GM12878 (cell line): ENCODE measurements around the gene OLFML3. TPM values are rescaled to one million over a fixed set of nuclear protein-coding genes. Genes with fewer than 3 reads are reported as not detected.

Experiments
- ATAC-seq: fragments of 200-7000 bp; cut with Tn5 transposase; 3 replicates; pipeline ENCODE4 v1.9.1; 2020; ENCODE audit warnings: mild to moderate bottlenecking, moderate library complexity
- BruUV-seq: library from RNA; stranded (reverse); fragments of 400-500 nt; replicated peaks from 2 replicates; lab custom pipeline; 2021; lab: Mats Ljungman, UMichigan
- CTCF ChIA-PET: fragments of 300-600 bp; sonication (Branson Sonifier 250); formaldehyde crosslinking; extraction: SDS; loops from one replicate; lab custom pipeline; 2021; ENCODE audit warnings: inconsistent platforms; lab: Yijun Ruan, JAX
- POLR2A ChIA-PET: fragments of 350-600 bp; formaldehyde crosslinking; extraction: SDS; loops from one replicate; lab custom pipeline; 2021; ENCODE audit warnings: inconsistent platforms; lab: Charles Lee
- RAD21 ChIA-PET: fragments of 300-600 bp; sonication (Branson Sonifier 250); formaldehyde crosslinking; loops from one replicate; lab custom pipeline; 2023; ENCODE audit warnings: antibody characterized with exemption; ENCODE audit not compliant: unreplicated experiment; lab: Charles Lee
- SMC1A ChIA-PET: fragments of 300-600 bp; sonication (Branson Sonifier 250); formaldehyde crosslinking; loops from one replicate; lab custom pipeline; 2023; ENCODE audit not compliant: unreplicated experiment, uncharacterized antibody; lab: Charles Lee
- DNase-seq: peaks from one replicate; pipeline ENCODE4 v3.0.0-alpha.2; 2011; ENCODE audit warnings: low read depth, low spot score
- FAIRE-seq: peaks from 3 replicates; lab custom pipeline; 2011; peaks lifted over from hg19 to GRCh38; lab: Jason Lieb, UNC
- H2AFZ ChIP-seq: 2 replicates; pipeline ENCODE4 v1.6.0; 2011; ENCODE audit warnings: low read depth, low read length, control low read depth; ENCODE audit not compliant: control insufficient read depth
- H3K27ac ChIP-seq: 2 replicates; pipeline ENCODE4 v1.5.1; 2011; ENCODE audit warnings: control low read depth; ENCODE audit not compliant: control insufficient read depth, insufficient read depth
- H3K27me3 ChIP-seq, 2 experiments: replicated peaks in 1 of 2; 2 replicates each; pipeline versions ENCODE4 v1.6.0 to v1.6.1; 2011; ENCODE audit warnings: low read length in 1 of 2; ENCODE audit not compliant: control insufficient read depth in 2 of 2, insufficient read depth in 2 of 2
- H3K36me3 ChIP-seq, 2 experiments: 2 replicates each; pipeline ENCODE4 v1.5.1; 2011; ENCODE audit warnings: low read length in 1 of 2; ENCODE audit not compliant: control insufficient read depth in 2 of 2, insufficient read depth in 2 of 2
- H3K4me1 ChIP-seq: 2 replicates; pipeline ENCODE4 v1.6.1; 2011; ENCODE audit warnings: mild to moderate bottlenecking, low read length, moderate library complexity, mixed read lengths; ENCODE audit not compliant: control insufficient read depth, insufficient read depth
- H3K4me2 ChIP-seq: 2 replicates; pipeline ENCODE4 v1.6.0; 2011; ENCODE audit warnings: control low read depth; ENCODE audit not compliant: control insufficient read depth, insufficient read depth
- H3K4me3 ChIP-seq: fragments of 200-600 bp; sonication (generic); 2 replicates; pipeline ENCODE4 v1.5.1; 2016
- H3K79me2 ChIP-seq: 2 replicates; pipeline ENCODE4 v1.6.0; 2011; ENCODE audit warnings: low read length; ENCODE audit not compliant: control insufficient read depth, insufficient read depth
- H3K9ac ChIP-seq: 2 replicates; pipeline ENCODE4 v1.8.0; 2011; ENCODE audit warnings: low read length, control low read depth, mixed read lengths; ENCODE audit not compliant: control insufficient read depth, insufficient read depth
- H3K9me3 ChIP-seq: replicated peaks from 3 replicates; pipeline ENCODE4 v1.5.1; 2011; ENCODE audit warnings: mild to moderate bottlenecking, low read length; ENCODE audit not compliant: control insufficient read depth, insufficient read depth
- H4K20me1 ChIP-seq: 2 replicates; pipeline ENCODE4 v1.6.0; 2011; ENCODE audit not compliant: control insufficient read depth, insufficient read depth
- NRF1 ChIP-seq: conservative IDR thresholded peaks from 2 replicates; pipeline ENCODE4 v1.6.1; 2011; ENCODE audit warnings: mild to moderate bottlenecking, low read depth, low read length, improper control_type of control experiment
- STAT3 ChIP-seq: IDR thresholded peaks from 2 replicates; pipeline ENCODE4 v1.6.1; 2011; ENCODE audit warnings: low read depth, low read length, improper control_type of control experiment
- WGBS: methylation state at CpG from one replicate; pipeline ENCODE4 v1.1.6; 2016; ENCODE audit warnings: low lambda C conversion rate; ENCODE audit not compliant: insufficient replicate concordance, insufficient coverage; ENCODE audit errors: missing lambda C conversion rate; 5-methylcytosine and 5-hydroxymethylcytosine counted together
- in situ Hi-C: fragments of 300-500 bp; cut with MboI; formaldehyde crosslinking; loops from 9 replicates; pipeline ENCODE4 v1.14.3; 2018; ENCODE audit warnings: mixed read lengths
- intact Hi-C: fragments of 100-400 bp; cut with micrococcal nuclease; formaldehyde crosslinking; loops from one replicate; pipeline ENCODE4 v1.14.2; 2022; ENCODE audit not compliant: unreplicated experiment
- polyA plus RNA-seq, 11 experiments: library from polyadenylated mRNA; depleted of rRNA in 4 of 11; unstranded in 6 of 11; stranded (reverse) in 5 of 11; fragments of >200 nt; fragmentation: Nextera tagmentation in 4 of 11; fragmentation: Illumina TruSeq in 1 of 11; extraction: Ambion mirVana in 4 of 11; extraction: Trizol in 1 of 11; gene quantifications; 1 replicate in 1 of 11; 2 replicates in 10 of 11; pipeline versions ENCODE4 v1.2.1 to v1.2.3, GENCODE V29; 2011 to 2016; ENCODE audit warnings: inconsistent platforms in 2 of 11, missing spikeins in 2 of 11, low read depth in 1 of 11
- total RNA-seq, 4 experiments: library from RNA; depleted of rRNA in 3 of 4; stranded (reverse); fragments of >200 nt in 3 of 4; fragmentation: Illumina TruSeq in 1 of 4; extraction: Trizol in 1 of 4; gene quantifications; 2 replicates each; pipeline versions ENCODE4 v1.2.1 to v1.2.3, GENCODE V29; 2013 to 2021
- TF ChIP-seq, protein P1 (sequence below): fragments of 450-650 bp; IDR thresholded peaks from 2 replicates; pipeline ENCODE4 v1.6.1; 2017; ENCODE audit warnings: mild to moderate bottlenecking, low read depth, inconsistent platforms; ENCODE audit not compliant: poor library complexity, severe bottlenecking
- TF ChIP-seq, protein P2 (sequence below): IDR thresholded peaks from 2 replicates; pipeline ENCODE4 v1.6.1; 2011; ENCODE audit warnings: low read depth, mild to moderate bottlenecking, low read length, moderate library complexity, borderline replicate concordance; ENCODE audit errors: extremely low read depth
- TF ChIP-seq, protein P3 (sequence below): IDR thresholded peaks from 2 replicates; pipeline ENCODE4 v1.6.1; 2012; ENCODE audit warnings: improper control_type of control experiment, low read depth, low read length; ENCODE audit not compliant: insufficient replicate concordance

OLFML3 gene
- total and polyA plus RNA-seq, 10 of the 15 experiments (the other 5 are each of a cell fraction or from before 2014, with no cell fraction given): 0.03 TPM; not detected in 9

DNA sequence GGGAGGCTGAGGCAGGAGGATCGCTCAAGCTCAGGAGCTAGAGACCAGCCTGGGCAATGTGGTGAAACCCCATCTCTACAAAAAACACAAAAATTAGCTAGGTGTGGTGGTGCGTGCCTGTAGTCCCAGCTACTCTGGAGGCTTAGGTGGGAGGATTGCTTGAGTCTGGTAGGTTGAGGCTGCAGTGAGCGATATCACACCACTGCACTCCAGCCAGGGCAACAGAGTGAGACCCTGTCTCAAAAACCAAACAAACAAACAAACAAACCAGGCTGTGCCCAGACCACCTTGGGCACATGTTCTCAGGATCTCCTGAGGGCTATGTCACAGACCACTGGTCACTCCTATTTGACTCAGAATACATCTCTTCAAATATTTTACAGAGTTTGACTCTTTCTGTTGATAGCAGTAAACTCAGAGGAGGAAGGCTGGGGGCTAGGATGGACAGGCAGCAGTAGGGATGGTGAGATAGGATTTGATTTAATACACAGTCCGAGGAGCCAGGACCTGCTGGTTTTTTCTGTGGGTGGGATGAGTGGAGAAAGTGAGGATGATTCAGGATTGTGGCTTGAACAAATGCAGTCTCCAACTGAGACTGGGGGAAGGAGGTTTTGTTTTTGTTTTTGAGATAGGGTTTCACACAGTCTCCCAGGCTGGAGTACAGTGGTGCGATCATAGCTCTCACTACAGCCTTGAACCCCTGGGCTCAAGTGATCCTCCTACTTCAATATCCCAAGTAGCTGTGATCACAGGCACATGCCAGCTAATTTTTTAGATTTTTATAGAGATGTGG, 46.5 kb downstream of the OLFML3 start:
- Histone ChIP-seq H3K9me3 (no peaks in the 10 kb centered on the region), H3K4me2 (no peak overlapping the region), H3K27me3 (no peaks in the 10 kb centered on the region; a peak in 3 of 4 replicates), H2AFZ (no peak overlapping the region), H3K4me3 (no peak overlapping the region), H3K79me2 (no peaks in the 10 kb centered on the region), H4K20me1 (no peaks in the 10 kb centered on the region), H3K4me1 (no peaks in the 10 kb centered on the region), H3K36me3 (no peaks in the 10 kb centered on the region), H3K9ac (no peak overlapping the region), H3K27ac (no peak overlapping the region)
- no peak for DNase-seq
- intact Hi-C loops: no loop called here
- no TSS peak for BruUV-seq
- 65% methylated on average over 5 of the region's 5 CpGs for WGBS
- no peak for FAIRE-seq
- ATAC-seq: no peak
- ChIA-PET SMC1A (interaction anchor here (1.4 kb wide), 1 partner anchor 13 kb away, joined by 3 read pairs; no protein-coding TSS in a partner anchor), POLR2A (no interaction called here), RAD21 (no interaction called here), CTCF (no interaction called here)
- no peak for TF ChIP-seq STAT3
- TF ChIP-seq, protein P1, sequence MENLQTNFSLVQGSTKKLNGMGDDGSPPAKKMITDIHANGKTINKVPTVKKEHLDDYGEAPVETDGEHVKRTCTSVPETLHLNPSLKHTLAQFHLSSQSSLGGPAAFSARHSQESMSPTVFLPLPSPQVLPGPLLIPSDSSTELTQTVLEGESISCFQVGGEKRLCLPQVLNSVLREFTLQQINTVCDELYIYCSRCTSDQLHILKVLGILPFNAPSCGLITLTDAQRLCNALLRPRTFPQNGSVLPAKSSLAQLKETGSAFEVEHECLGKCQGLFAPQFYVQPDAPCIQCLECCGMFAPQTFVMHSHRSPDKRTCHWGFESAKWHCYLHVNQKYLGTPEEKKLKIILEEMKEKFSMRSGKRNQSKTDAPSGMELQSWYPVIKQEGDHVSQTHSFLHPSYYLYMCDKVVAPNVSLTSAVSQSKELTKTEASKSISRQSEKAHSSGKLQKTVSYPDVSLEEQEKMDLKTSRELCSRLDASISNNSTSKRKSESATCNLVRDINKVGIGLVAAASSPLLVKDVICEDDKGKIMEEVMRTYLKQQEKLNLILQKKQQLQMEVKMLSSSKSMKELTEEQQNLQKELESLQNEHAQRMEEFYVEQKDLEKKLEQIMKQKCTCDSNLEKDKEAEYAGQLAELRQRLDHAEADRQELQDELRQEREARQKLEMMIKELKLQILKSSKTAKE: no peak
- TF ChIP-seq NRF1: no peak
- TF ChIP-seq, protein P2, sequence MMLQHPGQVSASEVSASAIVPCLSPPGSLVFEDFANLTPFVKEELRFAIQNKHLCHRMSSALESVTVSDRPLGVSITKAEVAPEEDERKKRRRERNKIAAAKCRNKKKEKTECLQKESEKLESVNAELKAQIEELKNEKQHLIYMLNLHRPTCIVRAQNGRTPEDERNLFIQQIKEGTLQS: no peak
- TF ChIP-seq, protein P3, sequence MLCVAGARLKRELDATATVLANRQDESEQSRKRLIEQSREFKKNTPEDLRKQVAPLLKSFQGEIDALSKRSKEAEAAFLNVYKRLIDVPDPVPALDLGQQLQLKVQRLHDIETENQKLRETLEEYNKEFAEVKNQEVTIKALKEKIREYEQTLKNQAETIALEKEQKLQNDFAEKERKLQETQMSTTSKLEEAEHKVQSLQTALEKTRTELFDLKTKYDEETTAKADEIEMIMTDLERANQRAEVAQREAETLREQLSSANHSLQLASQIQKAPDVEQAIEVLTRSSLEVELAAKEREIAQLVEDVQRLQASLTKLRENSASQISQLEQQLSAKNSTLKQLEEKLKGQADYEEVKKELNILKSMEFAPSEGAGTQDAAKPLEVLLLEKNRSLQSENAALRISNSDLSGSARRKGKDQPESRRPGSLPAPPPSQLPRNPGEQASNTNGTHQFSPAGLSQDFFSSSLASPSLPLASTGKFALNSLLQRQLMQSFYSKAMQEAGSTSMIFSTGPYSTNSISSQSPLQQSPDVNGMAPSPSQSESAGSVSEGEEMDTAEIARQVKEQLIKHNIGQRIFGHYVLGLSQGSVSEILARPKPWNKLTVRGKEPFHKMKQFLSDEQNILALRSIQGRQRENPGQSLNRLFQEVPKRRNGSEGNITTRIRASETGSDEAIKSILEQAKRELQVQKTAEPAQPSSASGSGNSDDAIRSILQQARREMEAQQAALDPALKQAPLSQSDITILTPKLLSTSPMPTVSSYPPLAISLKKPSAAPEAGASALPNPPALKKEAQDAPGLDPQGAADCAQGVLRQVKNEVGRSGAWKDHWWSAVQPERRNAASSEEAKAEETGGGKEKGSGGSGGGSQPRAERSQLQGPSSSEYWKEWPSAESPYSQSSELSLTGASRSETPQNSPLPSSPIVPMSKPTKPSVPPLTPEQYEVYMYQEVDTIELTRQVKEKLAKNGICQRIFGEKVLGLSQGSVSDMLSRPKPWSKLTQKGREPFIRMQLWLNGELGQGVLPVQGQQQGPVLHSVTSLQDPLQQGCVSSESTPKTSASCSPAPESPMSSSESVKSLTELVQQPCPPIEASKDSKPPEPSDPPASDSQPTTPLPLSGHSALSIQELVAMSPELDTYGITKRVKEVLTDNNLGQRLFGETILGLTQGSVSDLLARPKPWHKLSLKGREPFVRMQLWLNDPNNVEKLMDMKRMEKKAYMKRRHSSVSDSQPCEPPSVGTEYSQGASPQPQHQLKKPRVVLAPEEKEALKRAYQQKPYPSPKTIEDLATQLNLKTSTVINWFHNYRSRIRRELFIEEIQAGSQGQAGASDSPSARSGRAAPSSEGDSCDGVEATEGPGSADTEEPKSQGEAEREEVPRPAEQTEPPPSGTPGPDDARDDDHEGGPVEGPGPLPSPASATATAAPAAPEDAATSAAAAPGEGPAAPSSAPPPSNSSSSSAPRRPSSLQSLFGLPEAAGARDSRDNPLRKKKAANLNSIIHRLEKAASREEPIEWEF: no peak
- in situ Hi-C loops: no loop called here
